ENCODE measurements around the gene HTD2. TPM values are rescaled to one million over a fixed set of nuclear protein-coding genes. Genes with fewer than 3 reads are reported as not detected.

Gene HTD2
- total and polyA plus RNA-seq, 2 donors (not counting 1 experiment from before 2014, with no cell fraction given) = 4.2 to 8.8 TPM

DNA sequence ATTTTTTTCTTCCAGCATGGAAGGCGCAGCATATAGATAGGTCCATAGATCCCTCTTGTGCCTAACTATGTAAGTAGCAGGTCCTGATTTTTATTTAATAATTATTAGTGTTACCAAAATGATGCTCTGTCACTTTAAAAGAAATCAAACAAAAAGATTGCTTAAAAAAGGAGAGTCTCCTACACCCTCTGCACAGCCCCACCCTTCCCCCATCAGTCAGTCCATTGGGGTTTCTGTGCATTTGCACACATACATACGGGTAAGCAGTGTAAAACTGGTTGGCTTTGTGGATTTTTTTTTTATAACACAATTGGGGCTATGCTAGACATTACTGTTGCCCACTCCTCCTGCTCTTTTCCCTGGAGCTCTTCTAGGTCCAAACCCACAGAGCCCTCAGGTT lies 7.2 kb upstream of the HTD2 start:
- Histone ChIP-seq H3K79me2 (ENCODE audit: control insufficient read depth, insufficient read depth, low read length) (no peaks in the 10 kb centered on the region), H2AFZ (ENCODE audit: insufficient read depth, low read depth, low read length, poor library complexity, severe bottlenecking) (no peak overlapping the region), H3K27ac (ENCODE audit: low read length in 2 of 2) (no peak overlapping the region), H3K4me2 (replicated peaks; ENCODE audit: low read depth, low read length, poor library complexity, severe bottlenecking) (no peak overlapping the region), H4K20me1 (ENCODE audit: control insufficient read depth, insufficient read depth, low read length, poor library complexity, severe bottlenecking) (no peaks in the 10 kb centered on the region), H3K4me3 (ENCODE audit: control extremely low read depth in 1 of 5, extremely low read depth in 1 of 5, insufficient read depth in 1 of 5, low read depth in 2 of 5, low read length in 4 of 5) (no peak overlapping the region), H3K27me3 (replicated peaks in 1 of 4; ENCODE audit: control extremely low read depth in 1 of 4, control insufficient read depth in 3 of 4, insufficient read depth in 4 of 4, low read length in 3 of 4) (no peaks in the 10 kb centered on the region), H3K9ac (ENCODE audit: low read length) (no peak overlapping the region), H3K9me3 (ENCODE audit: control extremely low read depth in 1 of 3, control insufficient read depth in 2 of 3, insufficient read depth in 1 of 3, low read length in 2 of 3) (peaks cover 0 to 14% (median 14%) of the 10 kb centered on the region in 3 donors), H3K36me3 (replicated peaks in 1 of 2; ENCODE audit: control extremely low read depth in 1 of 2, control insufficient read depth in 1 of 2, extremely low read depth in 1 of 2, insufficient read depth in 2 of 2, low read length in 1 of 2) (no peaks in the 10 kb centered on the region), H3K4me1 (ENCODE audit: control insufficient read depth in 2 of 2, insufficient read depth in 2 of 2, low read length in 2 of 2) (no peaks in the 10 kb centered on the region)
- no peaks in the 10 kb centered on the region for H3K4me1 Mint-ChIP-seq
- DNase-seq (no peak), ATAC-seq (ENCODE audit: low read depth) (no peak)
- H3K9me3 Mint-ChIP-seq (ENCODE audit: insufficient read depth) = no peaks in the 10 kb centered on the region
- H3K27me3 Mint-ChIP-seq = no peaks in the 10 kb centered on the region
- ChIA-PET POLR2A (no interaction called here), CTCF (interaction anchor here (0.6 to 13.5 kb wide), 13 partner anchors 28 to 290 kb away, joined by 3 to 334 read pairs (median 4); partner anchors contain the start of genes ABHD6 and FLNB)
- WGBS (ENCODE audit: insufficient coverage) = no CpG with 5 or more reads among the region's 2 CpGs
- TF ChIP-seq, protein P1, sequence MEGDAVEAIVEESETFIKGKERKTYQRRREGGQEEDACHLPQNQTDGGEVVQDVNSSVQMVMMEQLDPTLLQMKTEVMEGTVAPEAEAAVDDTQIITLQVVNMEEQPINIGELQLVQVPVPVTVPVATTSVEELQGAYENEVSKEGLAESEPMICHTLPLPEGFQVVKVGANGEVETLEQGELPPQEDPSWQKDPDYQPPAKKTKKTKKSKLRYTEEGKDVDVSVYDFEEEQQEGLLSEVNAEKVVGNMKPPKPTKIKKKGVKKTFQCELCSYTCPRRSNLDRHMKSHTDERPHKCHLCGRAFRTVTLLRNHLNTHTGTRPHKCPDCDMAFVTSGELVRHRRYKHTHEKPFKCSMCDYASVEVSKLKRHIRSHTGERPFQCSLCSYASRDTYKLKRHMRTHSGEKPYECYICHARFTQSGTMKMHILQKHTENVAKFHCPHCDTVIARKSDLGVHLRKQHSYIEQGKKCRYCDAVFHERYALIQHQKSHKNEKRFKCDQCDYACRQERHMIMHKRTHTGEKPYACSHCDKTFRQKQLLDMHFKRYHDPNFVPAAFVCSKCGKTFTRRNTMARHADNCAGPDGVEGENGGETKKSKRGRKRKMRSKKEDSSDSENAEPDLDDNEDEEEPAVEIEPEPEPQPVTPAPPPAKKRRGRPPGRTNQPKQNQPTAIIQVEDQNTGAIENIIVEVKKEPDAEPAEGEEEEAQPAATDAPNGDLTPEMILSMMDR (IDR thresholded peaks at IDR 0.05) = no peak
- no peak for TF ChIP-seq EZH2 (IDR thresholded peaks at IDR 0.05; ENCODE audit: borderline replicate concordance, insufficient read depth, low read depth, low read length, poor library complexity, severe bottlenecking)
- H3K27ac Mint-ChIP-seq = no peak overlapping the region
- intact Hi-C loops (cut with micrococcal nuclease) = no loop called here
- H3K4me3 Mint-ChIP-seq = no peak overlapping the region

DNA sequence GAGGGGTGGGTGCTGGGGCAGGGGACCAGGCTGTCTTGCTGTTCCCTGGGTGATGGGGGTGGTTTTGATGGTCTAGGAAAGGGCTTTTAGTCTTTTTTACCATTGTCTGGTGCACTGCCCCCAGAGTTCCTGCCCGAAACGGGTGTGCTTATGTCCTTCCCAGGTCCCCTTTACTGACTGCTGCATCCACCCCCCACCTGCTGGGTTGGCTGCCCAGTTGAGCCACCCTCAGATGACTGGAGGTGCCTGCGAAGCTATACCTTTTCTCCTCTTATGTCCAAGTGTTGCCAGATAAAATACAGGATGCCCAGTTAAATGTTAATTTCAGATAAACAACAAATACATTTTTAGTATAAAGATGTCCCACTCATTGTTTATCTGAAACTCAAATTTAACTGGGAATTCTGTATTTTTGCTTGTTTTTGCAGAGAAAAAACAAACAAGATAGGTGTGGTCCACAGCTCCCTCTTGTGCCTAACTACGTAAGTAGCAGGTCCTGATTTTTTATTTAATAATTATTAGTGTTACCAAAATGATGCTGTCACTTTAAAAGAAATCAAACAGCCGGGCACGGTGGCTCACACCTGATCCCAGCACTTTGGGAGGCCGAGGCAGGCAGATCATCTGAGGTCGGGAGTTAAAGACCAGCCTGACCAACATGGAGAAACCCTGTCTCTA lies 6.3 kb upstream of the HTD2 start:
- no peak overlapping the region for H2AFZ ChIP-seq (ENCODE audit: insufficient read depth, low read depth, low read length, poor library complexity, severe bottlenecking)
- H3K9me3 ChIP-seq (ENCODE audit: control extremely low read depth in 1 of 3, control insufficient read depth in 2 of 3, insufficient read depth in 1 of 3, low read length in 2 of 3) = peaks cover 0 to 14% (median 14%) of the 10 kb centered on the region in 3 donors
- no peak overlapping the region for H3K4me3 ChIP-seq (ENCODE audit: control extremely low read depth in 1 of 5, extremely low read depth in 1 of 5, insufficient read depth in 1 of 5, low read depth in 2 of 5, low read length in 4 of 5)
- H3K79me2 ChIP-seq (ENCODE audit: control insufficient read depth, insufficient read depth, low read length) = no peaks in the 10 kb centered on the region
- TF ChIP-seq, protein P1 (IDR thresholded peaks at IDR 0.05) = peak; percentile 65
- TF ChIP-seq EZH2 (IDR thresholded peaks at IDR 0.05; ENCODE audit: borderline replicate concordance, insufficient read depth, low read depth, low read length, poor library complexity, severe bottlenecking) = no peak
- POLR2A ChIA-PET = no interaction called here
- no peaks in the 10 kb centered on the region for H3K4me1 Mint-ChIP-seq
- no peak overlapping the region for H3K27ac Mint-ChIP-seq
- H3K27ac ChIP-seq (ENCODE audit: low read length in 2 of 2) = no peak overlapping the region
- no peaks in the 10 kb centered on the region for H3K27me3 ChIP-seq (replicated peaks in 1 of 4; ENCODE audit: control extremely low read depth in 1 of 4, control insufficient read depth in 3 of 4, insufficient read depth in 4 of 4, low read length in 3 of 4)
- H3K4me2 ChIP-seq (replicated peaks; ENCODE audit: low read depth, low read length, poor library complexity, severe bottlenecking) = no peak overlapping the region
- no peaks in the 10 kb centered on the region for H4K20me1 ChIP-seq (ENCODE audit: control insufficient read depth, insufficient read depth, low read length, poor library complexity, severe bottlenecking)
- H3K4me3 Mint-ChIP-seq = no peak overlapping the region
- no peaks in the 10 kb centered on the region for H3K4me1 ChIP-seq (ENCODE audit: control insufficient read depth in 2 of 2, insufficient read depth in 2 of 2, low read length in 2 of 2)
- 2% methylated on average over 4 of the region's 8 CpGs for WGBS (ENCODE audit: insufficient coverage)
- DNase-seq (peak; percentile 50), ATAC-seq (ENCODE audit: low read depth) (no peak)
- intact Hi-C loops (cut with micrococcal nuclease) = loop anchor here (1.0 kb wide), 2 partner anchors 113 to 292 kb away; partner anchors contain the start of gene FLNB
- no peaks in the 10 kb centered on the region for H3K9me3 Mint-ChIP-seq (ENCODE audit: insufficient read depth)
- CTCF ChIA-PET = interaction anchor here (0.6 to 13.5 kb wide), 16 partner anchors 29 to 291 kb away, joined by 3 to 334 read pairs (median 4); partner anchors contain the start of genes ABHD6 and FLNB
- no peaks in the 10 kb centered on the region for H3K36me3 ChIP-seq (replicated peaks in 1 of 2; ENCODE audit: control extremely low read depth in 1 of 2, control insufficient read depth in 1 of 2, extremely low read depth in 1 of 2, insufficient read depth in 2 of 2, low read length in 1 of 2)
- H3K27me3 Mint-ChIP-seq = no peaks in the 10 kb centered on the region
- H3K9ac ChIP-seq (ENCODE audit: low read length) = no peak overlapping the region

All from B cell (primary cell).